Caco-2 (cell line): Measurements from ENCODE around the gene SH3BGRL2. TPM values are rescaled to one million over a fixed set of nuclear protein-coding genes. Genes with fewer than 3 reads are reported as not detected.
A peak's percentile ranks its signal among the peaks of the same experiment; 100 is the strongest.

Experiments
- BruUV-seq: library from RNA; stranded (reverse); fragments of 400-500 nt; replicated peaks from 2 replicates; lab custom pipeline; 2021; lab: Mats Ljungman, UMichigan
- CTCF ChIA-PET: fragments of 300-600 bp; sonication (Branson Sonifier 250); formaldehyde crosslinking; loops from one replicate; lab custom pipeline; 2022; ENCODE audit warnings: antibody characterized with exemption; lab: Charles Lee
- POLR2A ChIA-PET: fragments of 300-600 bp; sonication (Branson Sonifier 250); formaldehyde crosslinking; loops from one replicate; lab custom pipeline; 2022; ENCODE audit warnings: antibody characterized with exemption; lab: Charles Lee
- DNase-seq, 2 experiments: peaks; one replicate each; pipeline versions ENCODE4 v3.0.0 to v3.0.0-alpha.2; 2020 to 2022
- H3K27me3 ChIP-seq: replicated peaks from 2 replicates; pipeline ENCODE4 v1.6.0; 2011; ENCODE audit warnings: low read length; ENCODE audit not compliant: control insufficient read depth, insufficient read depth
- H3K36me3 ChIP-seq: 2 replicates; pipeline ENCODE4 v1.5.1; 2011; ENCODE audit warnings: low read length; ENCODE audit not compliant: control insufficient read depth, insufficient read depth
- H3K4me1 ChIP-seq: fragments of 250-450 bp; sonication (Bioruptor Pico); 2 replicates; pipeline ENCODE4 v1.5.1; 2020; ENCODE audit warnings: mild to moderate bottlenecking
- H3K4me3 ChIP-seq: 2 replicates; pipeline ENCODE4 v1.5.1; 2011; ENCODE audit warnings: low read depth, mild to moderate bottlenecking, control low read depth, low read length
- H3K9me3 ChIP-seq: fragments of 250-450 bp; sonication (Bioruptor Pico); 2 replicates; pipeline ENCODE4 v1.5.1; 2020; ENCODE audit warnings: mild to moderate bottlenecking, moderate library complexity
- H3K27ac Mint-ChIP-seq: one replicate; pipeline ENCODE4 v1.8.0; 2022; ENCODE audit warnings: mixed read lengths; ENCODE audit not compliant: unreplicated experiment
- H3K27me3 Mint-ChIP-seq: one replicate; pipeline ENCODE4 v1.8.0; 2022; ENCODE audit warnings: mixed read lengths; ENCODE audit not compliant: insufficient read depth, unreplicated experiment
- H3K36me3 Mint-ChIP-seq: one replicate; pipeline ENCODE4 v1.8.0; 2022; ENCODE audit warnings: mild to moderate bottlenecking, mixed read lengths; ENCODE audit not compliant: insufficient read depth, unreplicated experiment
- H3K4me1 Mint-ChIP-seq: one replicate; pipeline ENCODE4 v1.8.0; 2022; ENCODE audit warnings: low read depth, mixed read lengths; ENCODE audit not compliant: unreplicated experiment
- H3K4me3 Mint-ChIP-seq: one replicate; pipeline ENCODE4 v1.8.0; 2022; ENCODE audit warnings: mild to moderate bottlenecking, moderate library complexity, mixed read lengths; ENCODE audit not compliant: unreplicated experiment
- H3K9me3 Mint-ChIP-seq: one replicate; pipeline ENCODE4 v1.8.0; 2022; ENCODE audit warnings: mixed read lengths; ENCODE audit not compliant: unreplicated experiment
- intact Hi-C: fragments of 100-400 bp; cut with micrococcal nuclease; formaldehyde crosslinking; loops from one replicate; pipeline ENCODE4 v1.10.0; 2022; ENCODE audit not compliant: unreplicated experiment
- total RNA-seq: library from RNA; stranded (reverse); gene quantifications from 2 replicates; pipeline ENCODE4 v1.2.3, GENCODE V29; 2022
- TF ChIP-seq, protein P1 (sequence below), 2 experiments: fragments of 200-600 bp in 1 of 2; IDR thresholded peaks; 1 replicate in 1 of 2; 2 replicates in 1 of 2; pipeline versions ENCODE4 v1.5.1 to v1.8.0; 2011 to 2022; ENCODE audit warnings: antibody characterized with exemption in 1 of 2, control low read depth in 1 of 2, inconsistent platforms in 1 of 2, low read depth in 1 of 2, low read length in 1 of 2, mild to moderate bottlenecking in 1 of 2, moderate library complexity in 1 of 2; ENCODE audit not compliant: insufficient read depth in 1 of 2, severe bottlenecking in 1 of 2, unreplicated experiment in 1 of 2

The SH3BGRL2 gene
- total RNA-seq, 1 experiment from 2014 or later = 102 TPM

- Mint-ChIP-seq H3K27me3 (no peaks in the 10 kb centered on the region), H3K4me1 (peaks cover 47% of the 10 kb centered on the region), H3K36me3 (peaks cover 33% of the 10 kb centered on the region), H3K27ac (peak overlapping the region; percentile 6), H3K9me3 (peaks cover 5% of the 10 kb centered on the region), H3K4me3 (no peak overlapping the region)
- TF ChIP-seq, protein P1, sequence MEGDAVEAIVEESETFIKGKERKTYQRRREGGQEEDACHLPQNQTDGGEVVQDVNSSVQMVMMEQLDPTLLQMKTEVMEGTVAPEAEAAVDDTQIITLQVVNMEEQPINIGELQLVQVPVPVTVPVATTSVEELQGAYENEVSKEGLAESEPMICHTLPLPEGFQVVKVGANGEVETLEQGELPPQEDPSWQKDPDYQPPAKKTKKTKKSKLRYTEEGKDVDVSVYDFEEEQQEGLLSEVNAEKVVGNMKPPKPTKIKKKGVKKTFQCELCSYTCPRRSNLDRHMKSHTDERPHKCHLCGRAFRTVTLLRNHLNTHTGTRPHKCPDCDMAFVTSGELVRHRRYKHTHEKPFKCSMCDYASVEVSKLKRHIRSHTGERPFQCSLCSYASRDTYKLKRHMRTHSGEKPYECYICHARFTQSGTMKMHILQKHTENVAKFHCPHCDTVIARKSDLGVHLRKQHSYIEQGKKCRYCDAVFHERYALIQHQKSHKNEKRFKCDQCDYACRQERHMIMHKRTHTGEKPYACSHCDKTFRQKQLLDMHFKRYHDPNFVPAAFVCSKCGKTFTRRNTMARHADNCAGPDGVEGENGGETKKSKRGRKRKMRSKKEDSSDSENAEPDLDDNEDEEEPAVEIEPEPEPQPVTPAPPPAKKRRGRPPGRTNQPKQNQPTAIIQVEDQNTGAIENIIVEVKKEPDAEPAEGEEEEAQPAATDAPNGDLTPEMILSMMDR (IDR thresholded peaks at IDR 0.05; ENCODE audit: insufficient read depth in 1 of 2, low read depth in 1 of 2, low read length in 1 of 2, severe bottlenecking in 1 of 2, unreplicated experiment in 1 of 2) = no peak
- no peaks in the 10 kb centered on the region for H3K9me3 ChIP-seq
- no TSS peak for BruUV-seq
- H3K36me3 ChIP-seq = peaks cover 2% of the 10 kb centered on the region; the same call in 1 of the 2 replicates
- no peaks in the 10 kb centered on the region for H3K27me3 ChIP-seq
- H3K4me3 ChIP-seq = no peak overlapping the region
- peaks cover 56% of the 10 kb centered on the region for H3K4me1 ChIP-seq
- ChIA-PET POLR2A (no interaction called here), CTCF (no interaction called here)
- intact Hi-C loops = no loop called here
- no peak for DNase-seq
Observed at GRCh38 chr6:79684876-79685275, 53.7 kb downstream of the SH3BGRL2 start.

- Mint-ChIP-seq H3K36me3 (peaks cover 39% of the 10 kb centered on the region), H3K4me3 (no peak overlapping the region), H3K4me1 (peaks cover 43% of the 10 kb centered on the region), H3K9me3 (no peaks in the 10 kb centered on the region), H3K27ac (peak overlapping the region; percentile 71), H3K27me3 (no peaks in the 10 kb centered on the region)
- ChIA-PET CTCF (interaction anchor here (1.3 kb wide), 1 partner anchor 116 kb away, joined by 4 read pairs; no protein-coding TSS in a partner anchor), POLR2A (no interaction called here)
- H3K27me3 ChIP-seq = no peaks in the 10 kb centered on the region
- BruUV-seq = no TSS peak
- peaks cover 53% of the 10 kb centered on the region for H3K4me1 ChIP-seq
- peaks cover 6% of the 10 kb centered on the region for H3K36me3 ChIP-seq
- intact Hi-C loops = no loop called here
- TF ChIP-seq, protein P1 (IDR thresholded peaks at IDR 0.05; ENCODE audit: insufficient read depth in 1 of 2, low read depth in 1 of 2, low read length in 1 of 2, severe bottlenecking in 1 of 2, unreplicated experiment in 1 of 2) = no peak
- DNase-seq = no peak
- no peaks in the 10 kb centered on the region for H3K9me3 ChIP-seq
- no peak overlapping the region for H3K4me3 ChIP-seq
Observed at GRCh38 chr6:79686707-79687309, 55.7 kb downstream of the SH3BGRL2 start.

GRCh38 chr6:79687759-79688158 lies 56.6 kb downstream of the SH3BGRL2 start:
- Mint-ChIP-seq H3K4me1 (peaks cover 43% of the 10 kb centered on the region), H3K9me3 (no peaks in the 10 kb centered on the region), H3K27ac (peak overlapping the region; percentile 70), H3K4me3 (peak overlapping the region; percentile 42), H3K27me3 (no peaks in the 10 kb centered on the region), H3K36me3 (peaks cover 39% of the 10 kb centered on the region)
- intact Hi-C loops = no loop called here
- no TSS peak for BruUV-seq
- ChIA-PET CTCF (interaction anchor here (1.2 to 1.3 kb wide), 2 partner anchors 15 to 117 kb away, joined by 4 read pairs; no protein-coding TSS in a partner anchor), POLR2A (interaction anchor here (0.6 kb wide), 1 partner anchor 12 kb away, joined by 4 read pairs; no protein-coding TSS in a partner anchor)
- DNase-seq = no peak
- Histone ChIP-seq H3K4me3 (no peak overlapping the region), H3K36me3 (peaks cover 4% of the 10 kb centered on the region), H3K9me3 (no peaks in the 10 kb centered on the region), H3K27me3 (no peaks in the 10 kb centered on the region), H3K4me1 (peaks cover 53% of the 10 kb centered on the region)
- TF ChIP-seq, protein P1 (IDR thresholded peaks at IDR 0.05; ENCODE audit: insufficient read depth in 1 of 2, low read depth in 1 of 2, low read length in 1 of 2, severe bottlenecking in 1 of 2, unreplicated experiment in 1 of 2) = no peak
